SK-N-MC (cell line): ENCODE results near the gene FANCC.

Experiments used
- EZH2 ChIP-seq: fragments of 200-600 bp; sonication (generic); IDR thresholded peaks from one replicate; pipeline ENCODE4 v1.6.1; 2017; ENCODE audit warnings: antibody characterized with exemption
- POLR2AphosphoS5 ChIP-seq: IDR thresholded peaks from 2 replicates; pipeline ENCODE4 v1.6.1; 2012; ENCODE audit warnings: mild to moderate bottlenecking, low read depth, low read length, borderline replicate concordance

GRCh38 chr9:95098391-95098921 is 219.1 kb downstream of the FANCC start:
- TF ChIP-seq EZH2 (no peak), POLR2AphosphoS5 (no peak)
